HG03135 (cell line): ENCODE data around the gene UBE3A.

Experiments used
- ATAC-seq: cut with Tn5 transposase; IDR thresholded peaks from one replicate; pipeline ENCODE4 v1.9.1; 2021; ENCODE audit warnings: mild to moderate bottlenecking, moderate library complexity; ENCODE audit not compliant: unreplicated experiment

Gene UBE3A

DNA sequence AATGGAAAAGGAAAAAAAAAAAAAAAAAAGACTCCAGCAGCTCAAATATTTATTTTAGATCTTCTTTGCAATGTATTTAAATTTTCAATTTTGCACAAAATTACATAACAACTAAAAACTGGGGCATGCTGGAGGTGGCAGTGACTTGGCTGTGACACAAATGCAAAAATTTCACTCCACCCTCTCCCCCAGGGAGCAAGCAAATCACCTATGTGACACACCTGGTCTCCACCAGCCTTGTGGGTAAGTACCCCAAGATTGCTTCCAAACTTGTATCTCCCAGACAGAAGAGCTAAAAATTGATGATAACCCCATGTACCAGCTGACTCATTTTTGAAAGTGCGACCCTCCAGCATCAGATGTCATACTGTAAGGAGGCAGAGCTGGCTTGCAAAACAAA is 32.0 kb downstream of the UBE3A start:
- ATAC-seq = no peak

DNA sequence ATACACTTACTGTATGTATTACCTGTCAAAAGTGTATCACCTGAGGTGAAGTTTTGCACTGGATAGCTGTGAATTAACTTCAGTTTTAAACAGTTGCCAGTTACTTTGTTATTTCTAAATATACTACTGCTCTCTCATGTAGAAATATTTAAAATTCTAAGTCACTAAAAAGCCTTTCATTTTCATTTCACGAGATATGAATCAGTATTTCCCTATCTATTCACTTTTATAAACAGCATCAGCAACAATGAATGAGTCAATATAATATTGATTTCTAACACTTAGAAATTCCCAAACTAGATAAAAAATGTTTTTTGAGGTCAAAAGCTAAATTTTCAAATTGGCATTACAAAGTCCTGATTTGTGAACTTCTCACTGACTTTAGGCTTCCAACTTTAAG is 32.6 kb downstream of the UBE3A start:
- ATAC-seq = no peak

DNA sequence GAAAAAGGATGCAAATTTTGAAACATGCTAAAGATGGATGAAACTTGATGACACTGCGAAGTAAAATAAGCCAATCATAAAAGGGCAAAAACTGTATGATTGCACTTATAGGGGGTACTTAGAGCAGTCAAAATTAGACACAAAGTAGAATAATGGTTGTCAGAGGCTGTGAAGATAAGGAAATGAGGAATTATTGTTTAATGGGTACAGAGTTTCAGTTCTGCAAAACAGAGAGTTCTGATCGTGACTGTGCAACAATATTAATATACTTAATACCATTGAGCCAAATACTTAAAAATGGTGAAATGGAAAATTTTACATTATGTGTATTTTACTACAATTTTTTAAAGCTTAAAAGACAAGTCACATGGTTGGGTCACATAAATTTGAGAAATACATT is 35.1 kb downstream of the UBE3A start:
- ATAC-seq = no peak

DNA sequence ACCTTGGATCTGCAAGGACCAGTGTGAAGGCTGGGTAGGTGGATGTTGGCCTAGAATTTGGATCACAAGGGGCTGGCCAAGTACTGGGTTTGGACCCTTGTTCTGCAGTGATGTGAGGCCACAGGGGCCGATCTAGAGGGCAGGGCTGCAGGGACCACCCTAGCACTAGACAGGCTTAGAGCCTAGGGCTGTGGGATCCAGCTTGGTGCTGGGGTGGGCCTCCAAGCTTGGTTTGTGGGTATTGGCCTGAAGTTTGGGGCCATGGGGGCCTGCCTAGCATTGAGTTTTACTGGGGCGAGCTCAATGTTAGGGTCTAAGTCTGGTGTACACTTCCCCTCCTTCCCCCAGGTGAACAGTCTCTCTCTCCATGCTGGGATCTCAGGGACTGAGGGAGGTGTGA is 36.5 kb downstream of the UBE3A start:
- ATAC-seq = no peak

DNA sequence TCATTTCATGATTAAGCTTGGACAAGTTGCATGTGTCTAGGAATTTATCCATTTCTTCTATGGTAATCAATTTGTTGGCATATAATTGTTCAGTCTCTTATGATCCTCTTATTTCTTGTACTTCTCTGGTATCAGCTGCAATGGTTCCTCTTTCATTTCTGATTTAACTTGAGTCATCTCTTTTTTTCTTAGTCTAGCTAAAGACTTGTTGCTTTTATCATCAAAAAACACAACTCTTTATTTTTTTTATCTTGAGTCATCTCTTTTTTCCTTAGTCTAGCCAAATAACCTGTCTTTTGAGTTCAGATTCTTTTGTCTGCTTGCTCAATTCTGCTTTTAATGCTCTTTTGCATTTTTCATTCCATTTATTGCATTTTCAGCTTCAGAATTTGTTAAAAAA is 37.3 kb downstream of the UBE3A start:
- ATAC-seq = no peak

DNA sequence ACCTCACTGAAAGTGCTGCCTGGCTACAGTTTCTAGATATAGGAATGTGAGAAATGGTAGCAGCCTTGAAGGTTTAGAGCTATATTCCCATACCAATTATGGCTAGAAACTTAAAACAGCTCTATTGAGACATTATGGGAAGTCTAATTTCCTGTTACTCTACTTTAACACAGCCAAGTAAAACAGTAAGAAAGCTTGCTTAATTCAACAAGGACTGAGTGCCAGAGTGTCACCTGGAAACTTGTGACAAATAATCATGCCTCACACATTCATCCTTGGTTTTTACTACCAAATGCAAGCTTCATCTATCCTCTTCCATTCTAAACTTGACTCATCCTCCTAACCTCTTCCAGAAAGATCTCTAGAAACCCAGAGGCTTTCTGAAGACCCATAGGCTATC is 41.7 kb downstream of the UBE3A start:
- no peak for ATAC-seq

- ATAC-seq = no peak
These were observed 43.9 kb downstream of the UBE3A start for GRCh38 chr15:25394898-25395297.

GRCh38 chr15:25392806-25393205 is 46.0 kb downstream of the UBE3A start:
- ATAC-seq = no peak

GRCh38 chr15:25391971-25392721 is 46.7 kb downstream of the UBE3A start:
- no peak for ATAC-seq

DNA sequence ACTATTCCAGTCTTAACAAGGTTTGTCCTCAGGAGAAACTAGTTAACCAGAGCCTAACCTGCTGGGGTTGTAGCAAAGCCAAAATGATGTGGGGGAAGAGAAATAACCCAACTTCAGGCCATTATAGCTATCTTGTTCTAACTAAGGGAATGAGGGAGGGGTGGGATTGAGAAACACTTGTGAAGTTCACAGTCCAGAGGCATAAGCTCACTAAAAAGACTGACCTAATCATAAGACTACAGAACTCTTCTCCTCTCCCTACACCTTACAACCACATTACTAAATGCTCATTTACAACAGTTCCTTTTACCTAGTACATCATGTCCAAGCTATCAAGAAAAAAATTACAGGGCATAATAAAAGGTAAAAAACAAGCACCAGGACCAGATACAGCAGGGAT is 52.8 kb downstream of the UBE3A start:
- ATAC-seq = no peak

- no peak for ATAC-seq
These were observed 57.2 kb downstream of the UBE3A start for GRCh38 chr15:25381579-25381978.

DNA sequence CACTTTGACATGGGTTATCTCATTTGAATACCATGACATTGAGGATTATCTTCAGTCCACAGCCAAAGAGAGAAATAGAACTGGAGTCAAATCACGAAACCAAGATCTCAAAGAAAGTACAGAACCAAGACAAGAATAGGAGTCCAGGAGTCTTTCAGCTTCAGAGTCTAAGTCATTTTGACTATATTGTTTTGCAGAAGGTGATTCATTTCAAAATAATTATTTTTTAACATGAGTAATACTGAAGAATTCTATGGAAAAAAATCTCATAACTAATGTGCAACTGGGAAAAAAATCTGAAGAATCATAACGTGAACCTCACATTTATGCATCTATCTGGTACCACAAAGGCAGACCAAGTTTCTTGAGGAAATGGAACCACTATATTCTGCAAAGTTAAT is 60.3 kb downstream of the UBE3A start:
- ATAC-seq = no peak

DNA sequence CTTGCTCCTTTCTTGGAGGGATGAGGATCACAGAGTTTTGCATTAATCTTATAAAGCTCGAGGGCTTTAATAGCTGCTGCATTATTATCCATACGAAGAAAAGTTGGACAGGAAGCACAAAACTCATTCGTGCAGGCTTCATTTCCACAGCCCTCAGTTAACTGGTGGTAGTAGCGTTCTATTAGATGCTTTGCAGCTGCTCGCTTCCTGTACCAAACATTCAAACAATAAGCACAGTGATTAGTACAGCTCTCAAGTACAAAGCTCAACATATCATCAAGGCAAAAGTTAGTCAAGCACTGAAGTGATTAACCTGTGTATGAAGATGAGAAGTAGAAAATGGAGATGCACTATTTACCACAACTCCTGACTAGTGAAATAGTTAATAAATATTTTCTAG is 63.3 kb downstream of the UBE3A start:
- ATAC-seq = no peak

DNA sequence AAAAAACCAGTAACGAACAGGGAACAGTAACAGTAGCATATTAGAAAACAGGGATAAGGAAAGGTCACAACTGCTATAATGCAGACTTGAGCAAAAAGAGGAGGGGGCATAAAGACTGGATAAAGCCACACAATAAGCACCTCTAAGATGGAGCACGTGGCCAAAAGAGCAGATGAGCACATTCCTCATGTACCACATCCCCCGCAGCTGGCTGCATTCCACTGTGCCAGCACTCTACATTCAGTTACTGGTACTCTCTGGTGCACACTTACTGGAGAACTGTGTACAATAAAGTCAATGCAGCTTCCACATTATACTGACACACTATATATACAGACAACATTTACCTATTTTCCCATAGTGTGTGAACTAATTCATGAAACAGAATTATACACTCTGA is 64.7 kb downstream of the UBE3A start:
- no peak for ATAC-seq

DNA sequence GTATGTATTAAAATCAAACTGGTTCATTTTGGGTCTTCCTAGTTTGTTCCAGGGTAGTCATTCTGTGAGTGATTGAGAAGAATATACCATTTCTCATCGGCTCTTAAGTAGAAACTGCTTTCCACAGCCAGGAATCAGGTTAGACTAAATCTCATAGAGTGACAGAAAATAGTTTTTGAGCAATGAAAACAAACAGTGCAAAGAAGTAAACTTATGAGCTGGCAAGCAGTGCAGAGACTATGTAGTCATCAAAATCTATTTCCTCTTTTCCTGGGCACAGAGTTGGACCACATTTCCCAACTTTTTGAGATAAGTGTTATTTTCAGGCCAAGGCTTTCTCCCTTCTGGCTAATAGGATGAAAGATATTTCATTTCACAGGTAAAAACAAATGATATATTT is 66.5 kb downstream of the UBE3A start:
- no peak for ATAC-seq

GRCh38 chr15:25368850-25369249 is 70.0 kb downstream of the UBE3A start:
- ATAC-seq = no peak

- ATAC-seq = no peak
These were observed 72.8 kb downstream of the UBE3A start for GRCh38 chr15:25366058-25366457.

DNA sequence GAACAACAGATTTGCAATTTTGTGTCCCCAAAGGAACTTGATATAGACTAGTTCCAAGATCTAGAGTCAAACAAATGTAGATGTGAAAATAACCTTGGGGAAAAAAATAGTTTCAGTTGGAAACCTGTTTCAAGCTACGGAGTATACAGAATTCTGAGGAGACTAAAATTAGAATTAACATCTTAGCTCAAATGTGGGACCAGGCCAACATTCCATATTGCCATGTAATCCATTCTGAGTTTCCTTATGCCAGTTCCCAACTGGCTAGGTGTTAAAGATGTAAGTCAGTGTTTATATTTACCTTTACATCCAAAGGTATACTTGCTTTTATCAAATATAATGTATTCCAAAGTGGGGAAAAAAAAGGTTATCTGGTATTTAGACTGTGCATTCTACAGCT is 76.3 kb downstream of the UBE3A start:
- no peak for ATAC-seq

- no peak for ATAC-seq
These were observed 91.1 kb downstream of the UBE3A start for GRCh38 chr15:25347707-25348106.

GRCh38 chr15:25346371-25346770 is 92.5 kb downstream of the UBE3A start:
- ATAC-seq = no peak

- ATAC-seq = no peak
These were observed 92.9 kb downstream of the UBE3A start for GRCh38 chr15:25345943-25346342.

GRCh38 chr15:25342629-25343028 is 96.2 kb downstream of the UBE3A start:
- ATAC-seq = no peak

GRCh38 chr15:25339431-25339830 is 99.4 kb downstream of the UBE3A start:
- no peak for ATAC-seq
